Endothelial cell of umbilical vein (primary cell): ENCODE measurements around the gene ASIC4.

Source experiments
- EZH2 ChIP-seq: IDR thresholded peaks from 2 replicates; pipeline ENCODE4 v1.6.1; 2012; ENCODE audit warnings: borderline replicate concordance, low read depth, mild to moderate bottlenecking, moderate library complexity, low read length, inconsistent platforms; ENCODE audit not compliant: severe bottlenecking
- JUN ChIP-seq: IDR thresholded peaks from 2 replicates; pipeline ENCODE4 v1.6.1; 2011; ENCODE audit warnings: borderline replicate concordance, low read depth; ENCODE audit not compliant: insufficient read length, insufficient read depth
- POLR2A ChIP-seq: IDR thresholded peaks from 2 replicates; pipeline ENCODE4 v1.6.1; 2012; ENCODE audit warnings: low read depth, mild to moderate bottlenecking, control low read depth, low read length
- POLR2AphosphoS5 ChIP-seq: IDR thresholded peaks from 2 replicates; pipeline ENCODE4 v1.6.1; 2012; ENCODE audit warnings: low read depth, mild to moderate bottlenecking, control low read depth, low read length, moderate library complexity; ENCODE audit not compliant: insufficient read depth
- TF ChIP-seq, protein P1 (sequence below), 2 donors: IDR thresholded peaks; 1 replicate in 1 of 2; 2 replicates in 1 of 2; pipeline ENCODE4 v1.5.1; 2011; ENCODE audit warnings: low read length in 2 of 2, mild to moderate bottlenecking in 2 of 2, moderate library complexity in 2 of 2, control low read depth in 1 of 2, inconsistent platforms in 1 of 2, low read depth in 1 of 2; ENCODE audit not compliant: insufficient read depth in 1 of 2; ENCODE audit errors: extremely low read depth in 1 of 2
- TF ChIP-seq, protein P2 (sequence below): IDR thresholded peaks from 2 replicates; pipeline ENCODE4 v1.6.1; 2011; ENCODE audit not compliant: insufficient read depth, insufficient read length

DNA sequence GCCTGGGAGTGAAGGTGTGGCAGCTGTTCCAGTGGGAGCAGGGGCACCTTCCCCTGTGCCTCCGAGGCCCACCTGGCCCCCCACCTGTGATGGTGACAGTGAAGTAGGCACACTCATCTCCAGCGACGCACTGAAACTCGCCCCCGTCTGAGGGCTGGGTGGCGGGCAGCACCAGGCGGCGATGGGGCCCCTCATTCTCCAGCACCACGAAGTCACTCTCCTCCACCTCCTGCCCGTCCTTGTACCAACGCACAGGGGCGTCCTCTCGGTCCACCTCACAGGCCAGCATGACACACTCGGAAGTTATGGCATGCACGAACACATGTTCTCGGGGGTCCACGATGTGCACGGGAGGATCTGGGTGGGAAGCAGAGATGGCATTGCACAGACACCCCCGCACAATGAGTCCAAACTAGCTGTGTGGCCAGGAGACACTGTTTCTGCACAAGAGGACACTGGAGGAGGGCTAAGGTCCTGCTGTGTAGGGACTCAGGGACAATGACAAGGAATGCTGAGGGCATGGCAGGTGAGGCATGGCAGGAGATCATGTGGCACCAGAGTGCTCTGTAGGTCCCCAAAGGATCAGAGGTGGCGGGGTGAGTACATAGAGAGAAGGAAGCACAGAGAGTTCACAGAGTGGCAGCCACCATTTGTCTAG, 49.1 kb downstream of the ASIC4 start:
- no peak for TF ChIP-seq POLR2AphosphoS5
- TF ChIP-seq, protein P1, sequence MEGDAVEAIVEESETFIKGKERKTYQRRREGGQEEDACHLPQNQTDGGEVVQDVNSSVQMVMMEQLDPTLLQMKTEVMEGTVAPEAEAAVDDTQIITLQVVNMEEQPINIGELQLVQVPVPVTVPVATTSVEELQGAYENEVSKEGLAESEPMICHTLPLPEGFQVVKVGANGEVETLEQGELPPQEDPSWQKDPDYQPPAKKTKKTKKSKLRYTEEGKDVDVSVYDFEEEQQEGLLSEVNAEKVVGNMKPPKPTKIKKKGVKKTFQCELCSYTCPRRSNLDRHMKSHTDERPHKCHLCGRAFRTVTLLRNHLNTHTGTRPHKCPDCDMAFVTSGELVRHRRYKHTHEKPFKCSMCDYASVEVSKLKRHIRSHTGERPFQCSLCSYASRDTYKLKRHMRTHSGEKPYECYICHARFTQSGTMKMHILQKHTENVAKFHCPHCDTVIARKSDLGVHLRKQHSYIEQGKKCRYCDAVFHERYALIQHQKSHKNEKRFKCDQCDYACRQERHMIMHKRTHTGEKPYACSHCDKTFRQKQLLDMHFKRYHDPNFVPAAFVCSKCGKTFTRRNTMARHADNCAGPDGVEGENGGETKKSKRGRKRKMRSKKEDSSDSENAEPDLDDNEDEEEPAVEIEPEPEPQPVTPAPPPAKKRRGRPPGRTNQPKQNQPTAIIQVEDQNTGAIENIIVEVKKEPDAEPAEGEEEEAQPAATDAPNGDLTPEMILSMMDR (IDR thresholded peaks at IDR 0.05; ENCODE audit: extremely low read depth in 1 of 2, insufficient read depth in 1 of 2, low read depth in 1 of 2, low read length in 2 of 2): no peak
- no peak for TF ChIP-seq POLR2A
- no peak for TF ChIP-seq EZH2
- TF ChIP-seq, protein P2, sequence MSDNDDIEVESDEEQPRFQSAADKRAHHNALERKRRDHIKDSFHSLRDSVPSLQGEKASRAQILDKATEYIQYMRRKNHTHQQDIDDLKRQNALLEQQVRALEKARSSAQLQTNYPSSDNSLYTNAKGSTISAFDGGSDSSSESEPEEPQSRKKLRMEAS: no peak
- no peak for TF ChIP-seq JUN
